Heart left ventricle (tissue), 13 donors: Measurements from ENCODE around the gene WDR5B.

Experiments used
- POLR2A ChIP-seq, 2 donors: fragments of 450-650 bp; IDR thresholded peaks; one replicate each; pipeline ENCODE4 v1.6.1; 2017; ENCODE audit warnings: antibody characterized with exemption in 2 of 2, mild to moderate bottlenecking in 2 of 2, moderate library complexity in 2 of 2
- TF ChIP-seq, protein P1 (sequence below), 12 donors: fragments of 200-600 bp; sonication (generic) in 4 of 12; IDR thresholded peaks; one replicate each; pipeline versions ENCODE4 v1.5.0 to v1.8.0; 2018 to 2022; ENCODE audit warnings: antibody characterized with exemption in 12 of 12, mild to moderate bottlenecking in 5 of 12
- donor health status: ischemic (EF 13 %, LVEDD 7.1; RV severe dilation, severe dysfunction).
- donor health status: DM: no; HTN: yes; CAD: no.
- donor health status: DM: no; HTN: no; CAD: no.
- donor health status: ischemic (EF 25% LVEDD 6.9; RV normal size, moderate dysfunction).
- donor health status: ischemic (EF 25% LVEDD 5.7; RV mildly dilated, moderate dysfunction).
- donor health status: ischemic (EF 35%, LVEDD 5.7; RV mildly dilated, moderate dysfunction).
- donor health status: nonischemic (EF 11% LVEDD 7.7; RV severe dilation, severe dysfunction).
- donor health status: DM: yes; HTN: yes; CAD: no.
- donor health status: PGD.
- donor health status: ischemic (EF 29% LVEDD 5.4; RV normal size, mild dysfunction).
- donor health status: nonischemic (EF 23%, LVEDD 6.1; RV moderate dilation, normal function).

DNA sequence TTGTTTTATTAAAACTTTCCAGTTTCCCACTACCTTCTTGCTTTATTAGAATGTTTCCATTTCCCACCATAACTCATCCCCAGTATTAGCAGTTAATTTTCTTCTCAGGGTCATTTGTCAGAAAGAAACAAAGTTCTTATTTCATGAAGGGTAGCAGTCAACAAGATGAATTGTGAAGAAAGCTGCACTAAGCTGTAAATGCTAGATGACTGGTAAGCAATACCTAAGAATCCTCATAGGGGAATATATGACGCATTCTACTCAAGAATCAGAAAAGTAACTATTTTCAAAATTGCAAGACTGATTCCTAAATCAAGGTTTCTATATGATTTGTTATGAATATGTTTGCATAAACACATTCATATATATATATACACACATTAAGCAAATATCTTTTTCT is 48.8 kb upstream of the WDR5B start:
- TF ChIP-seq POLR2A (IDR thresholded peaks at IDR 0.05), result no peak
- TF ChIP-seq, protein P1, sequence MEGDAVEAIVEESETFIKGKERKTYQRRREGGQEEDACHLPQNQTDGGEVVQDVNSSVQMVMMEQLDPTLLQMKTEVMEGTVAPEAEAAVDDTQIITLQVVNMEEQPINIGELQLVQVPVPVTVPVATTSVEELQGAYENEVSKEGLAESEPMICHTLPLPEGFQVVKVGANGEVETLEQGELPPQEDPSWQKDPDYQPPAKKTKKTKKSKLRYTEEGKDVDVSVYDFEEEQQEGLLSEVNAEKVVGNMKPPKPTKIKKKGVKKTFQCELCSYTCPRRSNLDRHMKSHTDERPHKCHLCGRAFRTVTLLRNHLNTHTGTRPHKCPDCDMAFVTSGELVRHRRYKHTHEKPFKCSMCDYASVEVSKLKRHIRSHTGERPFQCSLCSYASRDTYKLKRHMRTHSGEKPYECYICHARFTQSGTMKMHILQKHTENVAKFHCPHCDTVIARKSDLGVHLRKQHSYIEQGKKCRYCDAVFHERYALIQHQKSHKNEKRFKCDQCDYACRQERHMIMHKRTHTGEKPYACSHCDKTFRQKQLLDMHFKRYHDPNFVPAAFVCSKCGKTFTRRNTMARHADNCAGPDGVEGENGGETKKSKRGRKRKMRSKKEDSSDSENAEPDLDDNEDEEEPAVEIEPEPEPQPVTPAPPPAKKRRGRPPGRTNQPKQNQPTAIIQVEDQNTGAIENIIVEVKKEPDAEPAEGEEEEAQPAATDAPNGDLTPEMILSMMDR (IDR thresholded peaks at IDR 0.05), result no peak
